A549 (cell line): Measurements from ENCODE around the gene KEAP1. TPM values are rescaled to one million over a fixed set of nuclear protein-coding genes. Genes with fewer than 3 reads are reported as not detected.

Experiments
- ATAC-seq, 2 experiments: fragments of 200-7000 bp in 1 of 2; fragments of >200 bp in 1 of 2; cut with Nextera tagmentation in 1 of 2; cut with Tn5 transposase in 1 of 2; 3 replicates each; pipeline versions ENCODE4 v1.8.0 to v1.9.1; 2018 to 2020; ENCODE audit warnings: mild to moderate bottlenecking in 1 of 2, moderate library complexity in 1 of 2
- CTCF ChIA-PET: fragments of 300-600 bp; sonication (Branson Sonifier 250); formaldehyde crosslinking; extraction: SDS; loops from one replicate; lab custom pipeline; 2021; ENCODE audit warnings: antibody characterized with exemption, inconsistent platforms; lab: Yijun Ruan, JAX
- POLR2A ChIA-PET: fragments of 350-600 bp; formaldehyde crosslinking; extraction: SDS; loops from one replicate; lab custom pipeline; 2021; ENCODE audit warnings: antibody characterized with exemption, inconsistent platforms; lab: Yijun Ruan, JAX
- DNase-seq, 2 experiments: peaks; one replicate each; pipeline versions ENCODE4 v3.0.0 to v3.0.0-alpha.2; 2011 to 2016; ENCODE audit warnings: low read depth in 1 of 2, low spot score in 1 of 2
- FAIRE-seq: peaks from 2 replicates; lab custom pipeline; 2011; peaks lifted over from hg19 to GRCh38; lab: Jason Lieb, UNC
- H3K27ac ChIP-seq, 2 experiments: fragments of >200 bp; sonication (Bioruptor Twin); formaldehyde crosslinking; 3 replicates each; pipeline ENCODE4 v1.5.1; 2016 to 2017
- H3K4me1 ChIP-seq: fragments of >200 bp; sonication (Bioruptor Twin); formaldehyde crosslinking; 3 replicates; pipeline ENCODE4 v1.6.1; 2016
- H3K4me2 ChIP-seq: fragments of >200 bp; sonication (Bioruptor Twin); formaldehyde crosslinking; 3 replicates; pipeline ENCODE4 v1.6.1; 2016
- H3K4me3 ChIP-seq: fragments of >200 bp; sonication (Bioruptor Twin); formaldehyde crosslinking; 3 replicates; pipeline ENCODE4 v1.5.1; 2016
- H3K9me3 ChIP-seq: fragments of >200 bp; sonication (Bioruptor Twin); formaldehyde crosslinking; 3 replicates; pipeline ENCODE4 v1.6.1; 2016
- BHLHE40 ChIP-seq: IDR thresholded peaks from 2 replicates; pipeline ENCODE4 v1.6.1; 2012; ENCODE audit warnings: low read depth, low read length, inconsistent platforms
- CBX2 ChIP-seq: fragments of 200-600 bp; sonication (generic); IDR thresholded peaks from 2 replicates; pipeline ENCODE4 v1.6.1; 2016; ENCODE audit warnings: low read depth, mild to moderate bottlenecking, borderline replicate concordance
- CBX8 ChIP-seq: fragments of 200-600 bp; sonication (generic); IDR thresholded peaks from 2 replicates; pipeline ENCODE4 v1.6.1; 2016
- CHD2 ChIP-seq: fragments of 150-350 bp; IDR thresholded peaks from 2 replicates; pipeline ENCODE4 v1.6.1; 2014; ENCODE audit warnings: low read length; ENCODE audit not compliant: partially characterized antibody
- CHD4 ChIP-seq: fragments of 200-600 bp; sonication (generic); IDR thresholded peaks from 2 replicates; pipeline ENCODE4 v1.6.1; 2016; ENCODE audit warnings: antibody characterized with exemption, mild to moderate bottlenecking, borderline replicate concordance
- EHMT2 ChIP-seq: fragments of 200-600 bp; sonication (generic); IDR thresholded peaks from 2 replicates; pipeline ENCODE4 v1.6.1; 2016; ENCODE audit warnings: antibody characterized with exemption, low read depth, mild to moderate bottlenecking, moderate library complexity
- HEYL ChIP-seq: fragments of 250-450 bp; sonication (Bioruptor Pico); IDR thresholded peaks from 2 replicates; pipeline ENCODE4 v1.8.0; 2021; ENCODE audit warnings: mild to moderate bottlenecking, moderate library complexity
- HMGXB4 ChIP-seq: fragments of 250-450 bp; sonication (Bioruptor Pico); IDR thresholded peaks from 2 replicates; pipeline ENCODE4 v1.5.0; 2021; ENCODE audit warnings: mild to moderate bottlenecking, moderate library complexity, borderline replicate concordance
- HOXA7 ChIP-seq: fragments of 250-450 bp; sonication (Bioruptor Pico); IDR thresholded peaks from 2 replicates; pipeline ENCODE4 v1.5.0; 2020; ENCODE audit warnings: mild to moderate bottlenecking, moderate library complexity
- JUN ChIP-seq, 2 experiments: fragments of >200 bp; sonication (Bioruptor Twin); formaldehyde crosslinking; IDR thresholded peaks; 2 replicates in 1 of 2; 3 replicates in 1 of 2; pipeline ENCODE4 v1.6.1; 2016 to 2017
- JUNB ChIP-seq: fragments of >200 bp; sonication (Bioruptor Twin); formaldehyde crosslinking; IDR thresholded peaks from 2 replicates; pipeline ENCODE4 v1.6.1; 2016
- KDM1A ChIP-seq: fragments of 200-600 bp; sonication (generic); IDR thresholded peaks from 2 replicates; pipeline ENCODE4 v1.6.1; 2016; ENCODE audit warnings: low read depth, mild to moderate bottlenecking
- MAZ ChIP-seq: fragments of 150-350 bp; IDR thresholded peaks from 2 replicates; pipeline ENCODE4 v1.6.1; 2014; ENCODE audit warnings: antibody characterized with exemption, low read depth, low read length, borderline replicate concordance
- NFE2L2 ChIP-seq: fragments of 150-350 bp; conservative IDR thresholded peaks from 2 replicates; pipeline ENCODE4 v1.6.1; 2014; ENCODE audit warnings: low read length
- NR3C1 ChIP-seq: fragments of >200 bp; sonication (Bioruptor Twin); formaldehyde crosslinking; IDR thresholded peaks from 3 replicates; pipeline ENCODE4 v1.6.1; 2017
- PHF8 ChIP-seq: fragments of 200-600 bp; sonication (generic); IDR thresholded peaks from 2 replicates; pipeline ENCODE4 v1.6.1; 2016; ENCODE audit warnings: low read depth, mild to moderate bottlenecking, antibody characterized with exemption, moderate library complexity, borderline replicate concordance
- RCOR1 ChIP-seq: fragments of 150-350 bp; IDR thresholded peaks from 2 replicates; pipeline ENCODE4 v1.6.1; 2014; ENCODE audit warnings: antibody characterized with exemption, low read length, low read depth
- SREBF2 ChIP-seq: fragments of 450-650 bp; IDR thresholded peaks from 2 replicates; pipeline ENCODE4 v1.6.1; 2014; ENCODE audit warnings: mild to moderate bottlenecking, moderate library complexity
- TFCP2L1 ChIP-seq: fragments of 250-450 bp; sonication (Bioruptor Pico); IDR thresholded peaks from 2 replicates; pipeline ENCODE4 v1.5.0; 2021; ENCODE audit warnings: mild to moderate bottlenecking
- USF2 ChIP-seq: fragments of 450-650 bp; IDR thresholded peaks from 2 replicates; pipeline ENCODE4 v1.6.1; 2014; ENCODE audit warnings: antibody characterized with exemption
- ZC3H11A ChIP-seq: fragments of 450-650 bp; IDR thresholded peaks from 2 replicates; pipeline ENCODE4 v1.6.1; 2014; ENCODE audit warnings: antibody characterized with exemption, mild to moderate bottlenecking
- ZNF302 ChIP-seq: fragments of 250-450 bp; sonication (Bioruptor Pico); IDR thresholded peaks from 2 replicates; pipeline ENCODE4 v1.9.0; 2021; ENCODE audit warnings: inconsistent platforms, mild to moderate bottlenecking, moderate library complexity
- ZSCAN20 ChIP-seq: fragments of 250-450 bp; sonication (Bioruptor Pico); IDR thresholded peaks from 2 replicates; pipeline ENCODE4 v1.8.0; 2022; ENCODE audit warnings: mild to moderate bottlenecking, moderate library complexity
- WGBS: methylation state at CpG from one replicate; pipeline ENCODE4 v1.1.6; 2017; ENCODE audit errors: missing lambda C conversion rate; 5-methylcytosine and 5-hydroxymethylcytosine counted together
- polyA plus RNA-seq, 4 experiments: library from polyadenylated mRNA; depleted of rRNA in 3 of 4; stranded (reverse); fragments of >200 nt; fragmentation: RNase III in 1 of 4; extraction: RNeasy Plus Mini Kit Qiagen cat#74134 plus additional on column Dnase treatment in 1 of 4; gene quantifications; 2 replicates in 3 of 4; 3 replicates in 1 of 4; pipeline ENCODE4 v1.2.3, GENCODE V29; 2011 to 2017

The KEAP1 gene
- polyA plus RNA-seq, 2 of the 4 experiments (the other 2 are of a cell fraction) = 49.3 to 67.7 TPM

- WGBS = 95% methylated on average over 4 of the region's 4 CpGs
- Histone ChIP-seq H3K27ac (no peak overlapping the region), H3K4me3 (no peak overlapping the region), H3K4me1 (peaks cover 16% of the 10 kb centered on the region)
- no peak for FAIRE-seq
- no peak for TF ChIP-seq ZNF302
- TF ChIP-seq JUNB = no peak
- no peak for TF ChIP-seq USF2
- TF ChIP-seq NR3C1 = no peak
- no peak for TF ChIP-seq JUN (IDR thresholded peaks at IDR 0.05)
- no peak for TF ChIP-seq RCOR1
- no peak for TF ChIP-seq HMGXB4 (CRISPR knock-in tag)
- TF ChIP-seq KDM1A = no peak
- TF ChIP-seq, all 56 proteins: peak for 0
- ATAC-seq (no peak), DNase-seq (no peak)
- H3K9me3 ChIP-seq = no peaks in the 10 kb centered on the region
- ChIA-PET CTCF (interaction anchor here (0.6 to 2.0 kb wide), 4 partner anchors 8 to 198 kb away, joined by 3 to 7 read pairs (median 4); no protein-coding TSS in a partner anchor), POLR2A (no interaction called here)
- H3K4me2 ChIP-seq = no peak overlapping the region
Measured at GRCh38 chr19:10497371-10497770, 5.8 kb downstream of the KEAP1 start.

- FAIRE-seq (no peak), DNase-seq (no peak), ATAC-seq (no peak; a peak in 2 of 6 replicates)
- H3K4me2 ChIP-seq = no peak overlapping the region
- TF ChIP-seq CHD2 (no peak), NFE2L2 (no peak), BHLHE40 (no peak), JUN (IDR thresholded peaks at IDR 0.05) (no peak), JUNB (no peak), ZC3H11A (no peak), HEYL (no peak), CHD4 (no peak), HOXA7 (no peak), ZSCAN20 (CRISPR knock-in tag) (no peak), PHF8 (no peak), MAZ (no peak), NR3C1 (no peak), SREBF2 (no peak), ZNF302 (no peak), CBX8 (no peak), CBX2 (no peak), EHMT2 (no peak)
- no peaks in the 10 kb centered on the region for H3K9me3 ChIP-seq
- WGBS = 95% methylated on average over 27 of the region's 43 CpGs
- H3K4me1 ChIP-seq = no peaks in the 10 kb centered on the region
- CTCF ChIA-PET = interaction anchor here (1.3 to 2.2 kb wide), 6 partner anchors 9 to 161 kb away, joined by 3 to 8 read pairs (median 4); partner anchors contain the start of genes CDC37 and S1PR5
- POLR2A ChIA-PET = no interaction called here
- H3K27ac ChIP-seq = no peak overlapping the region
- no peak overlapping the region for H3K4me3 ChIP-seq
Measured at GRCh38 chr19:10491472-10492047, 11.6 kb downstream of the KEAP1 start.

- ATAC-seq (no peak), DNase-seq (no peak), FAIRE-seq (no peak)
- Histone ChIP-seq H3K4me3 (no peak overlapping the region), H3K9me3 (no peaks in the 10 kb centered on the region), H3K27ac (no peak overlapping the region), H3K4me1 (no peaks in the 10 kb centered on the region), H3K4me2 (no peak overlapping the region)
- WGBS = 89% methylated on average over 13 of the region's 13 CpGs
- TF ChIP-seq CHD4 (no peak), USF2 (no peak), TFCP2L1 (CRISPR knock-in tag) (no peak)
- CTCF ChIA-PET = interaction anchor here (0.6 kb wide), 1 partner anchor 63 kb away, joined by 3 read pairs; no protein-coding TSS in a partner anchor
- POLR2A ChIA-PET = no interaction called here
Measured at GRCh38 chr19:10486551-10486950, 16.6 kb downstream of the KEAP1 start.
